SH-SY5Y (cell line): Measurements from ENCODE around the gene DNAJC28.

Experiments
- GATA2 ChIP-seq: IDR thresholded peaks from 2 replicates; pipeline ENCODE4 v1.6.1; 2011; ENCODE audit warnings: mild to moderate bottlenecking, low read depth, low read length
- GATA3 ChIP-seq: IDR thresholded peaks from 2 replicates; pipeline ENCODE4 v1.6.1; 2011; ENCODE audit warnings: low read depth, mild to moderate bottlenecking, low read length, moderate library complexity

DNA sequence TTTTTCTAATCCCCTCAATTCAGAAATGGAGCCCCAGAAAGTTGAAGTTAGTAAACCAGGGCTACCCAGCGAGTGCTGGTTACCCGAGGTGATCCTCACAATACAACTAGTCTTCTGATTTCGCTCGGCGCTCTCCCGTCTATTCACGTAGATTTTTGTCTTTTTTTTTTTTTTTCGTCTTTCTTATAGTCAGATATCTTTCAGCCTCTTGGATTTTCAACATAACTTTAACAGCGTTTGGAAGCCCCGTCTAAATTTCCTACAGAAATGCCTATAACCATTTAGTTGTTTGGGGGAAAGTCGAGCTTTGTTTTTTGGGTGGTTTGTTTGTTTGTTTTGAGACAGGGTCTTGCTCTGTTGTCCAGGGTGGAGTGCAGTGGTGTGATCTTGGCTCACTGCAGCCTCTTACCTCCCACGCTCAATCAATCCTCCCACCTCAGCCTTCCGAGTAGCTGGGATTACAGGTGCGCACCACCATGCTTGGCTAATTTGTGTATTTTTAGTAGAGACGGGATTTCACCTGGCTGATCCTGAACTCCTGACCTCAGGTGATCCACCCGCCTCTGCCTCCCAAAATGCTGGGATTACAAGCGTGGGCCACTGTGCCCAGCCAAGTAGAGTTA, 10.9 kb downstream of the DNAJC28 start:
- TF ChIP-seq GATA3 (no peak), GATA2 (no peak)
